Nephron progenitor cell (in vitro differentiated cells): ENCODE measurements around the gene NPPA.

ENCODE experiments used
- DNase-seq: peaks from one replicate; pipeline ENCODE4 v3.0.0; 2021
- H3K27ac Mint-ChIP-seq: 2 replicates; pipeline ENCODE4 v1.8.0; 2021; ENCODE audit warnings: mild to moderate bottlenecking, moderate library complexity, mixed read lengths
- H3K27me3 Mint-ChIP-seq: 2 replicates; pipeline ENCODE4 v1.8.0; 2021; ENCODE audit warnings: mild to moderate bottlenecking, low read depth, mixed read lengths; ENCODE audit not compliant: poor library complexity
- H3K36me3 Mint-ChIP-seq: 2 replicates; pipeline ENCODE4 v1.8.0; 2021; ENCODE audit warnings: low read depth, mixed read lengths
- H3K4me1 Mint-ChIP-seq: 2 replicates; pipeline ENCODE4 v1.8.0; 2021; ENCODE audit warnings: mixed read lengths
- H3K4me3 Mint-ChIP-seq: 2 replicates; pipeline ENCODE4 v1.8.0; 2021; ENCODE audit warnings: mild to moderate bottlenecking, moderate library complexity, mixed read lengths
- H3K9me3 Mint-ChIP-seq: 2 replicates; pipeline ENCODE4 v1.8.0; 2021; ENCODE audit warnings: mild to moderate bottlenecking, moderate library complexity, mixed read lengths
- CTCF ChIP-seq: fragments of 200-600 bp; sonication (generic); IDR thresholded peaks from 2 replicates; pipeline ENCODE4 v1.5.0; 2021; ENCODE audit warnings: antibody characterized with exemption

Gene NPPA

GRCh38 chr1:11877074-11877473 lies 29.5 kb upstream of the NPPA start:
- no peak overlapping the region for H3K27ac Mint-ChIP-seq
- H3K4me1 Mint-ChIP-seq, result peaks cover 50% of the 10 kb centered on the region
- no peak overlapping the region for H3K4me3 Mint-ChIP-seq
- H3K9me3 Mint-ChIP-seq, result no peaks in the 10 kb centered on the region
- no peak for DNase-seq
- TF ChIP-seq CTCF, result no peak
- no peaks in the 10 kb centered on the region for H3K36me3 Mint-ChIP-seq
- peaks cover 4% of the 10 kb centered on the region for H3K27me3 Mint-ChIP-seq

DNA sequence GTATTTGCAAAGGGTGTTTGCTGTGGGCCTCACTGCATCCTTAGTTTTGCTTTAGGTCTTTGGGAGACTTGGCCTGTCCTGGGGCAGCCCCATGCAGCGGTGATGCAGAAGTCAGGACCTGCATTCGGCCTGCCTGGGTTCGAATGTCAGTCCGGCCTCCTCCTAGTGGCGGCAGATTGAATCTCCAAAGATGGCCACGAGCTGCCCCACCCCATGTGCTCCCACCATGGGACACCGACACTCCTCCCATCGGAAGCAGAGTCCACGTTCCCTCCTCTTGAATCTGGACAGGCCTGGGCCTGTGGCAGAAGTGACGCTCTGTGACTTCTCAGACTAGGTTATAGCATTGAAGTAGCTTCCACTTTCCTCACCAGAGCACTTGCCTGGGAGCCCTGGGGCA lies 27.5 kb upstream of the NPPA start:
- Mint-ChIP-seq H3K4me3 (no peak overlapping the region), H3K27me3 (peaks cover 10% of the 10 kb centered on the region), H3K4me1 (peaks cover 41% of the 10 kb centered on the region), H3K9me3 (no peaks in the 10 kb centered on the region), H3K27ac (no peak overlapping the region), H3K36me3 (no peaks in the 10 kb centered on the region)
- no peak for TF ChIP-seq CTCF
- no peak for DNase-seq

DNA sequence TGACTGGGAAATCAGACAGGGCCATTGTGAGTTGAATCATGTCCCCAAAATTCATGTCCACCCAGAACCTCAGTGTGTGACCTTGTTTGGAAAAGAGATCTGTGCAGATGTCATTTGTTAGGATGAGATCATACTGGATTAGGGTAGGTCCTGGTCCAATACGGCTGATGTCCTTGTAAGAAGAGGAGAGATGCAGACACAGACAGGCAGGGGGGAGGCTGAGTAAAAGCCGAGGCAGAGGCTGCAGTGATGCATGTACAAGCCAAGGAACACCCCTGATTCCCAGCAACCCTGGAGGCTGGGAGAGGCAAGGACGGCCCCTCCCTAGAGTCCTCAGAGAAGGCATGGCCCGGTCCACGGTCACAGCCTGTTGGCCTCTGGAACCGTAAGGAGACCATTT lies 27.0 kb upstream of the NPPA start:
- H3K4me1 Mint-ChIP-seq, result peaks cover 38% of the 10 kb centered on the region
- DNase-seq, result no peak
- peaks cover 15% of the 10 kb centered on the region for H3K27me3 Mint-ChIP-seq
- no peaks in the 10 kb centered on the region for H3K9me3 Mint-ChIP-seq
- H3K4me3 Mint-ChIP-seq, result no peak overlapping the region
- no peak overlapping the region for H3K27ac Mint-ChIP-seq
- no peak for TF ChIP-seq CTCF
- no peaks in the 10 kb centered on the region for H3K36me3 Mint-ChIP-seq

DNA sequence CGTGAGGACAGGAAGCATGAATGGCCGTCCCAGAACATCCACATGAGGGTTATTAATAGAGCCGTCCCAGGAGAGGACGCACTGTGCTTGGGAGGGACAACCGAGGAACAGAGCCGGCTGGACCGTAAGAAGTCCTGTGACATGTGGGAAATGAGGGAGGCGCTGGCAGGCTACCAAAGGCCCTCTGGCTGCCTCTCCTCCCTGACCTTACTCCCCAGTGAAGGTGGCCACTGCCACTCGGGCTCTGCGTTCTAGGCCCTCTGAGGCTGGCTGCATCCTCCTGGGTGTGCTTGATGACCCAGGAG lies 26.6 kb upstream of the NPPA start:
- Mint-ChIP-seq H3K4me3 (no peak overlapping the region), H3K4me1 (peaks cover 36% of the 10 kb centered on the region), H3K27me3 (peaks cover 19% of the 10 kb centered on the region), H3K9me3 (no peaks in the 10 kb centered on the region), H3K36me3 (no peaks in the 10 kb centered on the region), H3K27ac (no peak overlapping the region)
- no peak for DNase-seq
- TF ChIP-seq CTCF, result no peak

DNA sequence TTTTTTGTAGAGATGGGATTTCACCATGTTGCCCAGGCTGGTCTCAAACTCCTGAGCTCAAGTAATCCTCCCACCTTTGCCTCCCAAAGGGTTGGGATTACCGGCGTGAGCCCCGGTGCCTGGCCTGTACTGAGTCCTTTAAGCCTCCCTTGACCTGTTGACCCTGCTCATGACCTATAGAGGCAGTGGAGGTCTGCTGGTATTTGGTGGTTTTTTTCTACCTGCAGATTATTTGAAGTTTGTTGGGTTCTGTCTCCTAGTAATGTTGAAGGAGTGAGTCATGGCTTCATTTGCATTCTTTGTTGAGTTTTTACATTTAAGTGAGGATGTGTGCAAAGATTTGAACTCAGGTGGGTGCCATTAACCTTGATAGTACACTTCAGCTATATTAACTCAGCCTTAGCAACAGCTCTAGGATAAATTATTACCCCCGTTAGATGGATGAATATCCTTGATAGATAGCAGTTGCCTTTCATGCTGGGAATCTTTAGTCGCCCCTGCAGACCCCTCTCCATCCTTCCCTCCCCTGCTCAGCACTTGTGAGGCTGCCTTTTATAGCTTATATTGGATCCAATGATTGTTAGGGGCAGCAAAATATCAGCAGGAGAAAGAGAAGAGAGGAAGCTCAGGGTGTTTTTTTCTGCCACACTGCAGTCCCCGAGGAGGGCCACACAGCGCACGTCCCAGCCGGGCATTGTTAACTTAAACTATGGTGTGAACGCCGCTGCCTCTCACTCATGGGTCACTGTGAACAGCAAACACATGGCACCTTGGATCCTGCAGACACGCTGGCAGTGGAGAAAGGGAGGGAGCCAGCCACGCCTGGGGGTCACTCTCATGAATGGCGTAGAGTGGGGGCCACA lies 26.0 kb upstream of the NPPA start:
- no peak for DNase-seq
- TF ChIP-seq CTCF, result no peak
- H3K36me3 Mint-ChIP-seq, result no peaks in the 10 kb centered on the region
- H3K27ac Mint-ChIP-seq, result no peak overlapping the region
- H3K4me1 Mint-ChIP-seq, result peaks cover 33% of the 10 kb centered on the region
- H3K9me3 Mint-ChIP-seq, result no peaks in the 10 kb centered on the region
- peaks cover 22% of the 10 kb centered on the region for H3K27me3 Mint-ChIP-seq
- no peak overlapping the region for H3K4me3 Mint-ChIP-seq

- Mint-ChIP-seq H3K36me3 (no peaks in the 10 kb centered on the region), H3K4me3 (no peak overlapping the region), H3K9me3 (no peaks in the 10 kb centered on the region), H3K27me3 (peaks cover 30% of the 10 kb centered on the region), H3K27ac (no peak overlapping the region), H3K4me1 (peaks cover 33% of the 10 kb centered on the region)
- no peak for DNase-seq
- TF ChIP-seq CTCF, result no peak
Observed at GRCh38 chr1:11872545-11872944, 25.0 kb upstream of the NPPA start.
